ENCODE results near the gene RMRP. TPM values are rescaled to one million over a fixed set of nuclear protein-coding genes. Genes with fewer than 3 reads are reported as not detected.

RMRP gene
- total and polyA plus RNA-seq, 9 of the 15 experiments (the other 6 are each of a cell fraction or from before 2014, with no cell fraction given) = 75.7 to 89,974 (median 13,378) TPM; not detected in 3

GRCh38 chr9:35617548-35617947, 40.3 kb downstream of the RMRP start:
- peak overlapping the region in 1 of 2 experiments; percentile 83; a peak in 1 of 4 replicates for H3K9ac ChIP-seq (ENCODE audit: insufficient read depth in 1 of 2, low read depth in 2 of 2, low read length in 2 of 2)

GRCh38 chr9:35616681-35617459, 40.9 kb downstream of the RMRP start:
- Histone ChIP-seq H3K27me3 (ENCODE audit: control insufficient read depth in 2 of 2, insufficient read depth in 2 of 2, low read length in 2 of 2) (peaks cover 3 to 27% of the 10 kb centered on the region in 2 experiments; a peak in 3 of 5 replicates), H2AFZ (ENCODE audit: low read depth, low read length) (peak overlapping the region; percentile 78), H3K36me3 (ENCODE audit: control insufficient read depth, insufficient read depth, low read length) (no peaks in the 10 kb centered on the region), H4K20me1 (replicated peaks; ENCODE audit: control insufficient read depth, insufficient read depth, low read length) (no peaks in the 10 kb centered on the region), H3K79me2 (ENCODE audit: control insufficient read depth, insufficient read depth, low read length) (no peaks in the 10 kb centered on the region), H3K9ac (ENCODE audit: insufficient read depth in 1 of 2, low read depth in 2 of 2, low read length in 2 of 2) (peak overlapping the region in 1 of 2 experiments; percentile 83; a peak in 2 of 4 replicates), H3K9me1 (ENCODE audit: control insufficient read depth, insufficient read depth, low read length) (no peaks in the 10 kb centered on the region), H3K4me1 (replicated peaks in 1 of 2; ENCODE audit: control insufficient read depth in 2 of 2, insufficient read depth in 2 of 2, low read length in 2 of 2) (peaks cover 5 to 24% of the 10 kb centered on the region in 2 experiments; a peak in 3 of 5 replicates), H3K27ac (ENCODE audit: extremely low read depth, low read depth, low read length) (no peak overlapping the region), H3K4me2 (ENCODE audit: insufficient read depth, low read length) (peak overlapping the region; percentile 62), H3K9me3 (replicated peaks; ENCODE audit: control insufficient read depth, insufficient read depth, low read depth, low read length) (no peaks in the 10 kb centered on the region), H3K4me3 (peak overlapping the region; percentile 15; the same call in 1 of the 2 replicates)
- peak; percentile 71 for ATAC-seq
- peak in 3 of 4 experiments; percentile 39 to 62 (median 53) for DNase-seq (ENCODE audit: extremely low read depth in 1 of 4, low spot score in 3 of 4)
- POLR2A ChIA-PET = no interaction called here
- in situ Hi-C loops (cut with MboI) (no loop called here), intact Hi-C loops (cut with micrococcal nuclease) (no loop called here)
- no TSS peak for BruUV-seq (replicated peaks)
- WGBS (ENCODE audit: insufficient coverage, low coverage, missing lambda C conversion rate) = 7% methylated on average over 12 of the region's 51 CpGs
- CTCF ChIA-PET (ENCODE audit: low intra/inter-chr PET ratio) = no interaction called here
- FAIRE-seq = no peak
- TF ChIP-seq SPI1 (IDR thresholded peaks at IDR 0.05; ENCODE audit: borderline replicate concordance, low read depth, low read length) (no peak), ATF3 (IDR thresholded peaks at IDR 0.05) (peak; percentile 67), ATF3 (CRISPR knock-in tag; conservative IDR thresholded peaks at IDR 0.05) (no peak), ZNF584 (CRISPR knock-in tag; IDR thresholded peaks at IDR 0.05; ENCODE audit: low read depth) (no peak), ZNF184 (CRISPR knock-in tag; IDR thresholded peaks at IDR 0.05) (no peak), CEBPG (CRISPR knock-in tag; IDR thresholded peaks at IDR 0.05) (no peak), CEBPG (tag; conservative IDR thresholded peaks at IDR 0.05 in 1 of 2, IDR thresholded peaks at IDR 0.05 in 1 of 2) (no peak), NRF1 (conservative IDR thresholded peaks at IDR 0.05 in 1 of 2, IDR thresholded peaks at IDR 0.05 in 1 of 2) (peak; percentile 29 to 36; a peak in 2 of 4 replicates), NCOA1 (IDR thresholded peaks at IDR 0.05; ENCODE audit: low read depth) (no peak), SREBF2 (CRISPR knock-in tag; IDR thresholded peaks at IDR 0.05) (no peak), NELFE (IDR thresholded peaks at IDR 0.05; ENCODE audit: insufficient read depth, insufficient read length) (no peak)

More at GRCh38 chr9:35617548-35617947, 40.3 kb downstream of the RMRP start:
- no TSS peak for BruUV-seq (replicated peaks)
- H3K27ac ChIP-seq (ENCODE audit: extremely low read depth, low read depth, low read length) = no peak overlapping the region
- intact Hi-C loops (cut with micrococcal nuclease) = no loop called here
- no CpG with 5 or more reads among the region's 8 CpGs for WGBS (ENCODE audit: insufficient coverage, low coverage, missing lambda C conversion rate)
- peaks cover 3 to 27% of the 10 kb centered on the region in 2 experiments; a peak in 3 of 5 replicates for H3K27me3 ChIP-seq (ENCODE audit: control insufficient read depth in 2 of 2, insufficient read depth in 2 of 2, low read length in 2 of 2)
- H3K9me1 ChIP-seq (ENCODE audit: control insufficient read depth, insufficient read depth, low read length) = no peaks in the 10 kb centered on the region
- ATAC-seq (no peak), FAIRE-seq (no peak), DNase-seq (ENCODE audit: extremely low read depth in 1 of 4, low spot score in 3 of 4) (no peak)
- no peaks in the 10 kb centered on the region for H3K79me2 ChIP-seq (ENCODE audit: control insufficient read depth, insufficient read depth, low read length)
- CTCF ChIA-PET (ENCODE audit: low intra/inter-chr PET ratio) = no interaction called here
- H3K4me1 ChIP-seq (replicated peaks in 1 of 2; ENCODE audit: control insufficient read depth in 2 of 2, insufficient read depth in 2 of 2, low read length in 2 of 2) = peaks cover 5 to 24% of the 10 kb centered on the region in 2 experiments; a peak in 3 of 5 replicates
- H3K4me3 ChIP-seq = no peak overlapping the region
- in situ Hi-C loops (cut with MboI) = no loop called here
- POLR2A ChIA-PET = interaction anchor here (0.6 kb wide), 2 partner anchors 122 to 456 kb away, joined by 3 read pairs; partner anchors contain the start of gene UNC13B
- peak overlapping the region; percentile 62; the same call in 1 of the 2 replicates for H3K4me2 ChIP-seq (ENCODE audit: insufficient read depth, low read length)
- TF ChIP-seq KDM2B (CRISPR knock-in tag; IDR thresholded peaks at IDR 0.05) (no peak), PHF8 (IDR thresholded peaks at IDR 0.05; ENCODE audit: borderline replicate concordance, low read length) (no peak), MBD2 (IDR thresholded peaks at IDR 0.05; ENCODE audit: borderline replicate concordance, low read depth) (no peak), MAFG (tag; conservative IDR thresholded peaks at IDR 0.05) (no peak), GTF2E2 (tag; IDR thresholded peaks at IDR 0.05) (no peak), ZNF146 (CRISPR knock-in tag; IDR thresholded peaks at IDR 0.05; ENCODE audit: unreplicated experiment) (no peak)
- peak overlapping the region; percentile 78; the same call in 1 of the 2 replicates for H2AFZ ChIP-seq (ENCODE audit: low read depth, low read length)
- H3K9me3 ChIP-seq (replicated peaks; ENCODE audit: control insufficient read depth, insufficient read depth, low read depth, low read length) = no peaks in the 10 kb centered on the region
- H3K36me3 ChIP-seq (ENCODE audit: control insufficient read depth, insufficient read depth, low read length) = no peaks in the 10 kb centered on the region
- H4K20me1 ChIP-seq (replicated peaks; ENCODE audit: control insufficient read depth, insufficient read depth, low read length) = no peaks in the 10 kb centered on the region
